Activated effector memory CD4-positive, alpha-beta T cell treated with Interleukin-2 at 50 U/mL for 16 hours (primary cell): ENCODE measurements around the gene SPC24.

Experiments
- DNase-seq: peaks from one replicate; pipeline ENCODE4 v3.0.0-alpha.2; 2020

The SPC24 gene

GRCh38 chr19:11155373-11156120, at the start of gene SPC24:
SPC24 (minus strand) TSS chr19:11155782; CDS start chr19:11155776, 6 bp downstream.
- DNase-seq, result peak; percentile 86

GRCh38 chr19:11204943-11205349, 49.4 kb upstream of the SPC24 start:
- no peak for DNase-seq

GRCh38 chr19:11204076-11204602, 48.6 kb upstream of the SPC24 start:
- no peak for DNase-seq

GRCh38 chr19:11203194-11204075, 47.9 kb upstream of the SPC24 start:
- DNase-seq, result peak; percentile 7

GRCh38 chr19:11202488-11203193, 47.1 kb upstream of the SPC24 start:
- DNase-seq, result no peak

- no peak for DNase-seq
Observed at GRCh38 chr19:11201791-11202190, 46.2 kb upstream of the SPC24 start.

GRCh38 chr19:11200931-11201330, 45.3 kb upstream of the SPC24 start:
- no peak for DNase-seq

- DNase-seq, result no peak
Observed at GRCh38 chr19:11200015-11200574, 44.5 kb upstream of the SPC24 start.

- no peak for DNase-seq
Observed at GRCh38 chr19:11199517-11199916, 43.9 kb upstream of the SPC24 start.

- no peak for DNase-seq
Observed at GRCh38 chr19:11198769-11199424, 43.3 kb upstream of the SPC24 start.

GRCh38 chr19:11198175-11198534, 42.6 kb upstream of the SPC24 start:
- DNase-seq, result no peak

- peak; percentile 66 for DNase-seq
Observed at GRCh38 chr19:11197291-11198174, 42.0 kb upstream of the SPC24 start, which contains the start of gene KANK2. KANK2 (minus strand) TSS chr19:11197545; CDS start chr19:11194511, 3,034 bp downstream.

GRCh38 chr19:11196406-11197287, 41.1 kb upstream of the SPC24 start:
- DNase-seq, result no peak

GRCh38 chr19:11195681-11196080, 40.1 kb upstream of the SPC24 start:
- DNase-seq, result no peak

- DNase-seq, result no peak
Observed at GRCh38 chr19:11194656-11195558, 39.3 kb upstream of the SPC24 start.

GRCh38 chr19:11194173-11194572, 38.6 kb upstream of the SPC24 start:
- DNase-seq, result no peak

- no peak for DNase-seq
Observed at GRCh38 chr19:11192957-11193939, 37.7 kb upstream of the SPC24 start.

- no peak for DNase-seq
Observed at GRCh38 chr19:11191934-11192333, 36.4 kb upstream of the SPC24 start.
